NCI-H2196 treated with DMSO at 0.1 percent for 48 hours (cell line): ENCODE measurements around the gene MYO1E.

ENCODE experiments used
- DNase-seq: peaks from one replicate; lab custom pipeline; 2025; ENCODE audit not compliant: unreplicated experiment; lab: John Stamatoyannopoulos, UW

MYO1E gene

GRCh38 chr15:59322056-59322759 is 50.5 kb downstream of the MYO1E start:
- DNase-seq, result no peak

GRCh38 chr15:59321000-59321689 is 51.5 kb downstream of the MYO1E start:
- no peak for DNase-seq

GRCh38 chr15:59317211-59317610 is 55.5 kb downstream of the MYO1E start:
- no peak for DNase-seq

GRCh38 chr15:59315914-59316451 is 56.7 kb downstream of the MYO1E start:
- DNase-seq, result peak; percentile 12

- DNase-seq, result peak; percentile 46
Observed at GRCh38 chr15:59313641-59314332, 58.9 kb downstream of the MYO1E start.

- no peak for DNase-seq
Observed at GRCh38 chr15:59312205-59312604, 60.5 kb downstream of the MYO1E start.

- no peak for DNase-seq
Observed at GRCh38 chr15:59311195-59311594, 61.5 kb downstream of the MYO1E start.

GRCh38 chr15:59309405-59309804 is 63.3 kb downstream of the MYO1E start:
- no peak for DNase-seq

GRCh38 chr15:59307165-59307537 is 65.5 kb downstream of the MYO1E start:
- no peak for DNase-seq

GRCh38 chr15:59306520-59307164 is 66.0 kb downstream of the MYO1E start:
- no peak for DNase-seq

- no peak for DNase-seq
Observed at GRCh38 chr15:59304807-59305206, 67.9 kb downstream of the MYO1E start.

GRCh38 chr15:59304034-59304795 is 68.5 kb downstream of the MYO1E start:
- DNase-seq, result no peak

- DNase-seq, result no peak
Observed at GRCh38 chr15:59303633-59304032, 69.0 kb downstream of the MYO1E start.

GRCh38 chr15:59303136-59303535 is 69.5 kb downstream of the MYO1E start:
- DNase-seq, result no peak

- DNase-seq, result no peak
Observed at GRCh38 chr15:59301527-59301926, 71.1 kb downstream of the MYO1E start.

- DNase-seq, result no peak
Observed at GRCh38 chr15:59300618-59301139, 72.0 kb downstream of the MYO1E start.

GRCh38 chr15:59299929-59300617 is 72.6 kb downstream of the MYO1E start:
- no peak for DNase-seq

- no peak for DNase-seq
Observed at GRCh38 chr15:59298854-59299250, 73.8 kb downstream of the MYO1E start.

GRCh38 chr15:59298225-59298853 is 74.3 kb downstream of the MYO1E start:
- no peak for DNase-seq
